HT1080 (cell line): ENCODE measurements around the gene ACCSL. TPM values are rescaled to one million over a fixed set of nuclear protein-coding genes. Genes with fewer than 3 reads are reported as not detected.
A peak's percentile ranks its signal among the peaks of the same experiment; 100 is the strongest.

Experiments used
- DNase-seq: peaks from one replicate; pipeline ENCODE4 v3.0.0-alpha.2; 2015; ENCODE audit warnings: low read depth
- total RNA-seq: library from RNA; depleted of rRNA; stranded (reverse); fragments of >200 nt; shearing (Covaris generic); gene quantifications from 2 replicates; pipeline ENCODE4 v1.2.3, GENCODE V29; 2014

The ACCSL gene
- total RNA-seq, 1 experiment from 2014 or later = not detected

- no peak for DNase-seq
Observed at GRCh38 chr11:44051171-44051570, 3.4 kb downstream of the ACCSL start.

DNA sequence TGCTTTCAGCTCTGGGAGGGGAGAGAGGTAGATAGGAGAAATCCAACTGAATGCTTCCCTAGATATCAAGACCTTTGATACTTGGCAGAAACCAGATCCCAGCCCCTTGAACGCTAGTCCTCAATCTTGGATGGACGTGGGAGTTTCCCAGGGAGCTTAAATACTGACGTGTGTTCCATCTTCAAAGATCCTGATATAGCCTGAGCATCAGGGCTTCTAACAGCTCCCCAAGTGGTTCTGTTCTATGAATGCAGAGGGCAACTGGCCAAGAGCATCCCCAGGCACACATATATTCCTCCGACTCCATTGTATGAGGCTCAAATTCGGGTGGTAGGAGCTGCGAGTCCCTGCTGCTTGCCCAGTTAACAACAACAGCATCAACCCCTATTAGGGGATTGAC is 9.6 kb downstream of the ACCSL start:
- no peak for DNase-seq

DNA sequence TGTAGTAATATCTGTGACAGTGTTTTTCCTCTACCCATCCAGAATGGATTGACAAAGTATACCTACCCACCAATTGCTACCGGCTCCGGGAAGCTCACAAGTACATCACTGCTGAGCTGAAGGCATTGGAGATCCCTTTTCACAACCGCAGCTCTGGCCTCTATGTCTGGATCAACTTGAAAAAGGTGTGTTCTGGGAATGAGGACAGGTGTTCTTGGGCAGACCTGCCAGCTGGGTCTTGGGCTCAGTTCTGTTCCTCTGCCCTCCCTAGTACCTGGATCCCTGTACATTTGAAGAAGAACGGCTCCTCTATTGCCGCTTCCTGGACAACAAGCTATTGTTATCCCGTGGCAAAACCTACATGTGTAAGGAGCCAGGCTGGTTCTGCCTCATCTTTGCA is 10.5 kb downstream of the ACCSL start:
- no peak for DNase-seq

GRCh38 chr11:44065161-44065661 is 17.4 kb downstream of the ACCSL start:
- DNase-seq = no peak

DNA sequence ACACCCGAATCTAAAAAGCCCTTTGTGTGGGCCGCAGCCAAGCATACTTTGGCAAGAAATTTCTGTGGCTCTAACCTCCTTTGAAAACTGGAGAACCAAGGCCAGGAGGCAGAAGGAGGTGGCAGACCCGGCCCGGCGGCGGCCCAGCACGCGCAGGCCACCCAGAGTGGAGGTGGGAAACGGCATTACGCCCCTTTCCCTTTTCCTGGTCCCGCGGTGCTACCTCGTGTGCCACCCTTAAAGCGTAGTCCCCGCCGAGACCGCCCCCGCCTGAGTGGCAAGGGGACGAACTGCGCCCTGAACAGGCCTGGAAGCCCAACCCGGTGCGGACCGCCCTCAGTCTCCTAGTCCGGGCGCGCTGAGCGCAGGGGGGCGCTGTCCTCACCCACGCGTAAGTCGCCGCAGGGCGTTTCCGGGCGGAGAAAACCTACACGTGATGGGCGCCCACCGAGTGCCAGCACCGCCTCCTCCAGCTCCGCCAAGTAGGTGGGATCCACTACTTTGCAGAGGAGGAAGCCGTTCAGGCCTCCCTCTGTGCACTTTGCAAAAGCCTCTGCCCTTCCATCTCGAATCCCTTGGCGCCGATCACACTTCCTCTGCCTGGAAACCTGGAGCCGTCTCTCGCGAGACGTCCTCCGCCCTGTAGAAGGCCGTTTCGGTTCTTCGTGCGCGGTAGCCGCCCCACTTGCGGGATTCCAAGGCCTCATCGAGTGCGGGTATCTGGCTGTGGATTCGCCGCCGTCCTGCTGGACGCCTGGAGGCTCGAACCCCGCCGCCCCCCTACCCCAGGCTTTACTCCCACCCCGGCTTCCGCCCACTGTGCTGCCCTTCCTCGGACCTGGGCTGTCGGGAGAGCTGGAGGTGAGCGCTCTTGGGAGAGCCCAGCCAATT is 18.3 kb downstream of the ACCSL start, which contains the start of gene ACCS:
ACCS (plus strand) TSS at position 430 of the 891 bp plus-strand sequence. CDS start 1,358 bp downstream, outside the sequence.
- peak; percentile 95 for DNase-seq

DNA sequence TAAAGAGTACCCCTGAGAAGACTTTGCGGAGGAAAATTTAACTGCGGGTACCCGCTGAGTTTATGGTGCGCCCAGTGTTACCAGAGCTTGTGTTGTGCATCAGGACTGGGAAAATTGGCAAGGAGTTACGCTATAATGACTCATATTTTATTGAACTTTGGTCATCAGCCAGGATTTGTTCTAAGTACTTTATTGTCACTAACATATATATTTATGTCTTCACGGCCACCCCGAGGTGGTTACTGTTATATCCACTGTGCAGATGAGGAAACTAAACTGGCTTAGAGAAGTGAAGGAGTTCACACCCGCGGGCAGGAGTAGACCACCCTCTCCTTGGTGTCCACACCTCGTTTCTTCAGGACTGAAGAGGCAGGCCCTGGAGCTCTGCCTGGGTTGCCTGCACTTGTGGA is 19.0 kb downstream of the ACCSL start:
- peak; percentile 72 for DNase-seq

DNA sequence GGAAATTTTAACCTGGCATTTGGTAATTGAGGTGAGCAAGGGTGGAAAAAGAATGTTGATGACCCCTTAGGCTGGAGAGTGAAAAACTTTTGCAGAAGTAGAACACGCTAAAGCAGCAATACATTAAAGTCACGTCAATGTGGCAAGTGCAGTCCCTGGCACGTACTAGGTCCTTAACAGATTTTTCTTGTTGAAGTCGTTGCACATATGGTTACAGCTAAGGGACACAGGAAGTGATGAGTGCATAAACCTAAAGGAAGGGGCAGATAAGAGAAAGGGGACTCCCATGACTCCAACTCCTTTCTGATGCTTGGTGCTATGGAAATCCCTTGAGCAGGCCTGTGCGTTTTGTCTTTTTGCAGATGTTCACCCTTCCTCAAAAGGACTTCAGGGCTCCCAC is 19.5 kb downstream of the ACCSL start:
- no peak for DNase-seq

DNA sequence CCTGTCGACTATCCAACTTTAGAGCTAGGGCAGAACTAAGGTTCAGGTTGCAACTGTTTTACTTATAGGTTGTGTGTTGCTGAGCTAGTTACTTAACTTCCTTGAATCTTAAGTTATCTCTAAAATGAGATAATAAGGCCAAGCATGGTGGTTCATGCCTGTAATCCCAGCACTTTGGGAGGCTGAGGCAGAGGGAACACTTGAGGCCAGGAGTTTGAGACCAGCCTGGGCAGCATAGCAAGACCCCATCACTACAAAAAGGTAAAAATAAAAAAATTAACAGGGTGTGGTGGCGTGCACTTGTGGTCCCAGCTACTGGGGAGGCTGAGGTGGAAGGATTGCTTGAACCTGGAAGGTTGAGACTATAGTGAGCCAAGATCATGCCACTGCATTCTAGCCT is 20.4 kb downstream of the ACCSL start:
- DNase-seq = no peak

DNA sequence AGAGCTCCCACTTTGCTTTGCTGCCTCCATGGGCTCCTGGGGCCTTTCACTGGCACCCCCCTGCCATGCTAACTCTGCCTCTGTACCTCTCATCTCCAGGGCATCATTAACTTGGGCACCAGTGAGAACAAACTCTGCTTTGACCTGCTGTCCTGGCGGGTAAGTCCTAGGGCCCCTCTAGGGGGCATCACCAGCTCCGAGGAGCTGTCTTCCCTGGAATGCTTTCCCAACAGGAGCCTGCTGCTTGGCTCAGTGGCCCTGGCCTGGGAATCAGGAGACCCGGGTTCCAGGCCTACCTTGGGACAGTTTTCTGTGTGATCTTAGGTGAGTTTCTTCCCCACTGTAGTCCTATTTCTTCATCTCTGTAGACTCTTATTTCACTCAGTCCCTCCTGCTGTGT is 23.4 kb downstream of the ACCSL start:
- DNase-seq = no peak

GRCh38 chr11:44072757-44073658 is 25.2 kb downstream of the ACCSL start:
- no peak for DNase-seq

- DNase-seq = no peak
Observed at GRCh38 chr11:44078794-44079193, 31.0 kb downstream of the ACCSL start.

DNA sequence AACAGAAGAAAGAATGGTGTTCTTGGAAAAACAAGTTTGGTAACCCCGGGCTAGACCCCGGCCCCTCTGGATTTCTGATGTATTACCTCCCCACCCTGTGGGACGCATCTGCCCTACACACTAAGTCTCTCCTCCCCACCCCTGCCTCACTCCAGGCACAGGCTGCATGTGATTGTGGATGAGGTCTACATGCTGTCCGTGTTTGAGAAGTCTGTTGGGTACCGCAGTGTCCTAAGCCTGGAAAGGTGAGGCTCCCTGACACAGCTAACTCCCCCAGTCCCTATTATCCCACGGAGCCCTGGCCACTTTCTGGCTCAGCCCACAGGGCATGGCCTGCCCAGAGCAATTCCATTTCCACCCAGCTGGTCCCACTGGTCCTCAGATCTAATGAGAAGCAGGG is 31.6 kb downstream of the ACCSL start:
- no peak for DNase-seq

GRCh38 chr11:44080951-44081350 is 33.2 kb downstream of the ACCSL start:
- DNase-seq = no peak

GRCh38 chr11:44082645-44083044 is 34.9 kb downstream of the ACCSL start:
- DNase-seq = no peak

- no peak for DNase-seq
Observed at GRCh38 chr11:44083433-44083832, 35.7 kb downstream of the ACCSL start.

DNA sequence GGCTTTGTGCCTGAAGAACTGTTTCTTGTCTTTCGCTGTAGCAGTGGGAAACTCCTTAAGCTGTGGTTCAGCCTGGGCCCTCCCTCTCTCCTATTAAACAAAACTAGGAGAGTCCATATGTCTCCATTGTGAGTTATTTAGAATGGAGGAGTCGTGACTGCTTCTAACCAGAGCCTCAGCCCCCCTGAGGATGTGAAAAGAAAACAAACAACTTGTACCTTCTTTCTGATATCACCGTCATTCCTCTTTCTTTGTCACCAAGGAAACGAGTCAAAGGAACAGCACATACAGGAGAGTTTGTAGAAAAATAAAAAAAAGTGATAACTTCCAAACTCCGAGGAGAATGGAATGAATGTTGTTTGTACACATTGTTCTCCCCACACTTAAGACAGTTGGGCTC is 36.1 kb downstream of the ACCSL start:
- no peak for DNase-seq

GRCh38 chr11:44085330-44085729 is 37.5 kb downstream of the ACCSL start:
- no peak for DNase-seq

DNA sequence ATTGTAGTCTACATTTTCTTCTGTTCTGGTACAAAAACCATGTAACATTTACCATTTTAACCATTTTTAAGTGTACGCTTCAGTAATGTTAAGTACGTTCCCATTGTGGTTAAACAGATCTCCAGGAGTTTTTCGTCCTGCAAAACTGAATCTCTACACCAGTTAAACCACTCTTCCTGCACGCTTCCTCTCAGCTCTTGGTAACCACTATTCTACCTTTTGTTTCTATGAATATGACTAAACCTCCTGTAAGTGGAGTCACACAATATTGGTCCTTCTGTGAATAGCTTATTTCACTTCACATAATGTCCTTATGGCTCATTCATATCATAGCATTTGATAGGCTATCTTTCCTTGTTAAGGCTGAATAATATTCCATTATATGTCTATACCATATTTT is 40.6 kb downstream of the ACCSL start:
- no peak for DNase-seq

GRCh38 chr11:44088871-44089270 is 41.1 kb downstream of the ACCSL start:
- DNase-seq = no peak

- no peak for DNase-seq
Observed at GRCh38 chr11:44090539-44090938, 42.8 kb downstream of the ACCSL start.

DNA sequence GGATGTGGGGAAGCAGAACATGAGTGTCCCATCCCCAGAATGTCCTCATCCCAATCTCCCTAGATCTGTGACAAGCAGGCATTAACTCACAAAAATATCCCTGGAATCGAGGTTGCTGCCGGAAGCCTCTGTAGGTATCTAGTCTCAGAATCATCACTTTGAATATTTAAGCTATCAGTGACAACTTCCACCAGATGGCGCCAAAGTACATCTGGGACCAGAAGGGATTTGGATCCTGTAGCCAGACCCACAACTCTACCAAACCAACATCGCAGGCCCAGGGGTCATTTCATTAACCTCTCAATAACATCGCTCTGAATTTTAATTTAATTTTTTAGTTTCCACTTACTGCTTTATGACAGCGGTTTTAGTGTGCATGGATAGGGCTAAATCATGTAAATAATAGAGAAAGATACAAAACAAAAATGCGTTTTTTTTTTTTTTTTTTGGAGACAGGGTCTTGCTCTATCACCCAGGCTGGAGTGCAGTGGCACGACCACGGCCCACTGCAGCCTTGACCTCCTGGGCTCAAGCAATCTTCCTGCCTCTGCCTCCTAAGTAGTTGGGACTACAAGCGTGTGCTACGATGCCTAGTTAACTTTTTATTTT is 46.6 kb downstream of the ACCSL start:
- DNase-seq = peak; percentile 55
